COLO829 (cell line): Measurements from ENCODE around the gene TMED6.
A peak's percentile ranks its signal among the peaks of the same experiment; 100 is the strongest.

Experiments
- DNase-seq: peaks from one replicate; pipeline ENCODE4 v3.0.0; 2012; ENCODE audit warnings: low spot score

Gene TMED6

DNA sequence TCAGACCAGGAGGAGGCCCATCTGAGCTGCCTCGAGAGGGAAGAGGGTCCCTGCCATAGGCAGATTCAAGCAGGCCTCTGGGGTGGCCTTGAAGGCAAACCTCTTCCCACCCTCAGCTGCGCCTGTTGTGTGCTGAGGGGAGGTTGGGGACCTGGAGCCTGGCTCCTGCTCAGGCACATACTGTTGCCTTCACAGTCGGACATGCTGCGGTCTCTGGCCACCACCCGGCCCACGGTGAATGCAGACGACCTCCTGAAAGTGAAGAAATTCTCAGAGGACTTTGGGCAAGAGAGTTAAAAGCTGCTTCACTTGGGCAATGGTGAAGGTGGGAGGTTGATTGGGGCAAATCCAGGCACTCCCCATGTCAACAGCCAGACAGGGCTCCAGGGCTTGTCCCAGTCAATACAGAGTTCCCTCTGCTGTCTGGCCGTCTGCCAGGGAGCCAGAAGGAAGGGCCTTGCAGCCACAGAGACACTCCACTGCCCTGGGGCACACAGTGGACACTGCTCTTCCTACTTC lies 27.5 kb downstream of the TMED6 start:
- no peak for DNase-seq

DNA sequence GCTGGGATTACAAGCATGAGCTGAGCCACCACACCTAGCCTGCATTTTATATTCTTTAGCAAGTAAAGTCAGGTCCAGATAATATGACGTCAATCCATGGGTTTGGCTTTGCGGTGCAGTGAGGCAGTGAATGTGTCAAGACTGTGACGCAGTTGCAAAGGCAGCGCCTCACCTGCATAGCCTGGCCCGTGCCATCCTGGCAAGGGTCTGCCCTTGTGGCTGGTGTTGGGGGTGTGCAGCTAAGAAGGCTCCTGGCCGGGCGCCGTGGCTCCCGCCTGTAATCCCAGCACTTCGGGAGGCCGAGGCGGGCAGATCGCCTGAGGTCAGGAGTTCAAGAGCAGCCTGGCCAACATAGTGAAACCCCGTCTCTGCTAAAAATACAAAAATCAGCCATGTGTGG lies 28.2 kb downstream of the TMED6 start:
- DNase-seq: no peak

GRCh38 chr16:69322343-69322742 lies 29.2 kb downstream of the TMED6 start:
- DNase-seq: no peak

DNA sequence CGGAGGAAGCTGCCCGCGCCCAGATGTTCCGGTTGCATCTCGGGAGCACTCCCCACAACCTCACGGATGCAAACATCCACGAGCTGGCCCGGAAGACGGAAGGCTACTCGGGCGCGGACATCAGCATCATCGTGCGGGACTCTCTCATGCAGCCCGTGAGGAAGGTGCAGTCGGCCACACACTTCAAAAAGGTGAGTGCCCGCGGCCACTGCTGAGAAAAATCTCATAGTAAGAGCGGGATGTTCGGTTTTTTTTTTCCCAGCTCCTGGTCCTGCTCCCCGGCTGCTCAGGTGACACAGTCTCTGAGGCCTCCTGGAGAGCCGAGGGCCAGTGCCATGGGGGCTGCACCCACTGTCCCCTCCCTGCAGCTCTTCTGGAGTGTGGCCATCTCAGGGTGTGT lies 30.5 kb downstream of the TMED6 start:
- no peak for DNase-seq

DNA sequence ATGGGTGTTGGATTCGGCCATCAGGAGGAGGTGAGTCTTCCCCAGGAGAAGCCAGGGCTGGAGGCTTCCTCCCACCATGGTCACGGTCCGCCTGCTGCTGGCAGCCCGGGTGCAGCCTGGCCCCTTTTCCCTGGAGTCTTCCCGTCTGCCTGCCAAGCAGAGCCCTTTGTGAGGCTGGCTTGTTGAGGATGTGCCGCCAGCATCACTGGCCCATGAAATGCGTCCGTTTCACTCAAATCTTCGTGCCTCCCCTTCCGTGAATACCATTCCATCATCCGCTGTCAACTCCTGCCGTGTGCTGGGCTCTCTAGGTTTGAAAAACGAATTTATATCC lies 30.9 kb downstream of the TMED6 start:
- DNase-seq: no peak

DNA sequence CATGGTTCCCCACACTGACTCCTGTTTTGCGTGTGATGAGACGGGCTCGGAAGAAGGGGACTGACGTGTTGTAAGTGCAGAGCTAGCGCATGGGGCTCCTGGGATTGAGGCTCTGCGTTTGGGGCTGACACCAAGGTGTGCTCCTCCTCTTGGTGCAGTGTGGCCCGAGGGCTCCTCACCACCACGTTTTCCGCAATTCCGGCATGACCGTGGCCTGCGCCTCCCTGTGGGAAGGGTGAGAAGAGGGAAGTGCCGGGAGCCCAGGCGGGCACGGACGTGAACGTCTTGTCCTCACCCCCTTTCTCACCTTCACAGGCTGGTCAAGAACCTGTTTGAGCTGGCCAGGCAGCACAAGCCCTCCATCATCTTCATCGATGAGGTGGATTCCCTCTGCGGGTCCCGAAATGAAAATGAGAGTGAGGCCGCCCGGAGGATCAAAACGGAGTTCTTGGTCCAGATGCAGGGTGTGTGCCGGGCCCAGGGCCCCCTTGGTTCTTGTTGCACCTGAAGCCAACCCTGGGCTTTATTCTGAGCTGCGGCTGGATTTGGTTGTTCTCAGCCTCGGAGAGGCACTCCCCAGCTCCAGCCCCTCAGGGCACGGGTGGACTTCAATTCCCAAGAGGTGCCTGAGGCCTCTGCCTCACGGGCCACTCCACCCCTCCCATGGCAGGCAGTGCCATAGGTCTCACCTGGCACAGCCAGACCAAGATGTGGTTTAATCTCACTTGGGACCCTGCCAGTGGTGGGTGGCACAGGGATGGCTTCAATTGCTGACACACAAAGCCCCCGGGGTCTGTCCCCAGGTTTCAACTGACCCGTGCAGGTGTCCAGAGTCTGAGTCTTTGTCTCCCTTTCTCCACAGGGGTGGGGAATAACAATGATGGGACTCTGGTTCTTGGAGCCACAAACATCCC lies 31.5 kb downstream of the TMED6 start:
- DNase-seq: no peak

GRCh38 chr16:69319381-69319780 lies 32.2 kb downstream of the TMED6 start:
- no peak for DNase-seq

DNA sequence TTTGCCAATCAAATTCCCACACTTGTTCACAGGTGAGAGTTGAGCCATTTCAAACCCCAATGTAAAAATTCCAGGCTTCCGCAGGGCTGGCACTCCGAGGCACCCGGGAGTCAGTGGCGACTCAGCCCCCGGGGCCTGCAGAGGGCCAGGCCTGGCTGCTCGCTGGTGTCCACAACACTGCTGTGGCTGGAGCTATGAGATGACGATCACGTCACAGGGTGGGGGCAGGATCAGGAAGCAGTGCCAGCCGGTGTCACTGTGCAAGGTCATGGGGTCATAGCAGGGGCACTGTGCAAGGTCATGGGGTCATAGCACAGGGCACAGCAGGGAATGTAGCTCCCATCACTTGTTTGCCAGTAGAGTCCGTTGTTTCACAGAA lies 32.7 kb downstream of the TMED6 start:
- DNase-seq: no peak

DNA sequence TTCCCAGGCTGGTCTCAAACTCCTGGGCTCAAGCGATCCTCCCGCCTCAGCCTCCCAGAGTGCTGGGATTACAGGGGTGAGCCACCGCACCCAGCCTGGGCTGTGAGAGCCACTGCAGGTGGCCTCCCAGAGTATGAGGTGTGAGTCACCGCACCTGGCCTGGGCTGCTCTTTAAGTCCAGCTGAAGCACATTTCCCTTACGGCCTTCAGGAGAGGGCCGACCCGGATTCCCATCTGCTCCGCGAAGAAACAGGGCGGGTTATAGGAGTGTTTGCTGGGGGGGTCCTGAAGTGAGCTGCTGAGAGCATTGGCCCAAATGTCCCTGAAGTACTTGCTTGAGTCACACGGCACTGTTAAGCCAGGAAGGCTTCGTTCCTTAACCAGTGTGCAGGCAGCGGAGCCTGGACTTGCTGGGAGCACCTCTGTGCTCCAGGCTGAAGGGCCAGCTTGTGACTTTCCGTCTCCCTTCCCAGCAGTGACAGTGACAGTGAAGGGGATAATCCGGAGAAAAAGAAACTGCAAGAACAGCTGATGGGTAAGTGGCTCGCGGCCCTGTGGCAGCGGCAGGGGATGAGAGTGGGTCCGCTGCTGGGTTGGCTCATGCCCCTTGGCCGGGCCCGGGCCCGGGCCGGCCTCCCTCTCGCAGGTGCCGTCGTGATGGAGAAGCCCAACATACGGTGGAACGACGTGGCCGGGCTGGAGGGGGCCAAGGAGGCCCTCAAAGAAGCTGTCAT lies 33.2 kb downstream of the TMED6 start:
- no peak for DNase-seq

DNA sequence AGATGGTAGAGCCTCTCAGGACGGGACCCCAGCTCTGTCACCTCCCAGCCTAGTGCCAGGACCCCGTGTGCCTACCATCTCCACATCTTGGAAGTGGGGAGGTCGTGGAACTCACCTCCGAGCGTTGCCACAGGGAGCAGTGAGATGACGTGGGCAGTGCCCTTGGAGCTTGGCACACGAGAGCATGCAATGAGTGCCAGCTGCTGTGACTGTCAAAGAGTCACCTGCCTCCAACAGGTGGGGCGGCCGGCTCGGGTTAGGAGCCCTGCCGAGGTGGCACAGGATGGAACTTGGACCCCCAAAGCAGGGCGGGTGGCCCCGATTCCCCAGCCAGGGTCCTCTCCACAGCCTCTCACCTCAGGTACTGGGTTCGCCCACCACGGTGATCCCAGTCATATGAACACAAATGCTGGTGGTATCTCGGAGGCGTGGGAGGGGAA lies 35.0 kb downstream of the TMED6 start:
- DNase-seq: no peak

- no peak for DNase-seq
Measured at GRCh38 chr16:69315486-69316311, 35.9 kb downstream of the TMED6 start.

- no peak for DNase-seq
Measured at GRCh38 chr16:69314534-69314933, 37.1 kb downstream of the TMED6 start.

GRCh38 chr16:69313469-69313868 lies 38.1 kb downstream of the TMED6 start:
- no peak for DNase-seq

GRCh38 chr16:69311533-69312387 lies 39.8 kb downstream of the TMED6 start:
- no peak for DNase-seq

DNA sequence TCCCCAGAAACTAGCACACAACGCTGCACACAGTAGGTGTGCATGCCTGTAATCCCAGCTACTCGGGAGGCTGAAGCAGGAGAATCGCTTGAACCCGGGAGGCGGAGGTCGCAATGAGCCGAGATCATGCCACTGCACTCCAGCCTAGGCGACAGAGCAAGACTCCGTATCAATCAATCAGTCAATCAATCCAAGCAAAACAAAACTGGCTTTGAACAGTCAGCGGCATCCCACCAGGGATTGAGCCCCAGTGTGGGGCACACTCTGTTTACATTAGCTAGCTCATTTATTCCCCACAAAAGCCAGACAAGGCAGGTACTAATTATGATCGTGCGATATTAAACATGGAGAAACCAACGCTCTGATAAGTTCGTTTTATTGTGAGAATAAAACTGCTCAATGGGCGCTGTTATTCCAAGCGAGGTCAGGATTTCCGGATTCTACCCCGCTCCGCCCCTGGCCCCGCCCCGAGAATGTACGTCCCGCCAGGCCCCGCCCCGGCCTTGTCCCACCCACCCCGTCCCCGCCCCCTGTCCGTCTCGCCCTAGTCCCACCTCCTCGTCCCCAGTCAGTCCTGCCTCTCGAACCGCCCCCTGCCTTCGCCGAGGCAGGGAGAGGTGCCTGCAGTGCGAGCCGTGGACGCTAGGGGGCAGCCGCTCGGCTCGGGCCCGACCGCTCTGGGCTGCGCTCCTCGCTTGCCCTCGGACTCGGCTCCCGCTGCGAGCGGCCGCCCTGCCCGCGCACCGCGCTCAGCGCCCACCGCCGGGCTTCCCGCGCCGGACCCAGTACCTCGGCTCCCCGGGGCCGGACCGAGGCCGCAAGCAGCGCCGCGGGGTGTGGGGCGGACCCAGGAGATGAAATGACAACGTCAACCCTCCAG lies 40.7 kb downstream of the TMED6 start, which contains the start of gene VPS4A:
Gene VPS4A (plus strand): TSS at position 698 of the 880 bp plus-strand sequence. CDS start 162 bp downstream, at position 860.
- DNase-seq: peak; percentile 88

DNA sequence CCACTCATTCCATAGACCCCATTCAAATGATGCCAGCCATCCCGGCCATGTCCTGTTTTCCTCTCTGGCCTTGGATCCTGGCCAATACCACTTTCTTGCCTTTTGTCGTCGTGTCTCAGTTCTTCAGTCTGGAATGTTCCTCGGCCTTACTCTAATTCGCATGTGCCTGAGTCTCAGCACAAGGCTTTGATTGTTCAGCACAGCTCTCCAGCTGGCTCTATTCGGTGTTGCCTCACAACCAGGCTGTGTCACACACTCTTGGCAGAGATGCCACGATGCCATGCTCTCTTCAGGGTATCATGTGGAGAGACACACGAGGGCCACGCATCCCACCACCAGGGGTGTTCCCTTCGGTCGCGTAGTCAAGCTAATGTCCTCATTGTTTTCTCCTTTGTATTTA lies 42.3 kb downstream of the TMED6 start:
- no peak for DNase-seq

- DNase-seq: no peak
Measured at GRCh38 chr16:69307856-69308255, 43.7 kb downstream of the TMED6 start.

GRCh38 chr16:69307091-69307490 lies 44.5 kb downstream of the TMED6 start:
- DNase-seq: no peak

DNA sequence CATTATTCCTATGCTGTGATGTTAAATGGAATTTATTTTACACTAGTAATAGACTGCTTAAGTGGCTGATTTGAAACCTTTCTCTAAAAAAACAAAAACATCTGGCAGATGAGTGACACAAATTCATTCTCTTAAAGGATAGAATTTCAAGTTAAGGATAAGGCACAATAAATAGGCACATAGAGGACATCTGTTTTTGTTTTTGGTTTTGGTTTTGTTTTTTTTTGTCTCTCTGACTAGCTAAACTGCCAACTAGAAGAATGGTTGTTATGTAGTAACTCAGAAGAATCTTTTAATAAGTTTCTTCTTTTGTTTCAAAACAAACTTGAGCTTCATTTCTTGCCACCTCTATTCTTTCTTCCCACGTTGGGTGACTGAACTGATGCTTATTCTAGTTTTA lies 45.6 kb downstream of the TMED6 start:
- DNase-seq: no peak

GRCh38 chr16:69302301-69302700 lies 49.3 kb downstream of the TMED6 start:
- no peak for DNase-seq
